Activated CD4-positive, alpha-beta T cell treated with anti-CD3 and anti-CD28 coated beads, Interleukin-2, amount 10 ng/mL, durations not matched to agents 7 days and 5 days (primary cell): ENCODE results near the gene EVL. TPM values are rescaled to one million over a fixed set of nuclear protein-coding genes. Genes with fewer than 3 reads are reported as not detected.
A peak's percentile ranks its signal among the peaks of the same experiment; 100 is the strongest.

Experiments
- CTCF ChIA-PET: fragments of 350-600 bp; sonication (Branson Sonifier 250); formaldehyde crosslinking; loops from one replicate; lab custom pipeline; 2021; ENCODE audit warnings: antibody characterized with exemption; lab: Charles Lee
- POLR2A ChIA-PET: fragments of 350-600 bp; sonication (Branson Sonifier 250); formaldehyde crosslinking; loops from one replicate; lab custom pipeline; 2021; ENCODE audit warnings: antibody characterized with exemption; lab: Charles Lee
- DNase-seq: peaks from one replicate; pipeline ENCODE4 v3.0.0-alpha.2; 2020
- H3K27ac Mint-ChIP-seq: one replicate; pipeline ENCODE4 v1.8.0; 2021; ENCODE audit warnings: mild to moderate bottlenecking, moderate library complexity, mixed read lengths
- H3K27me3 Mint-ChIP-seq: one replicate; pipeline ENCODE4 v1.8.0; 2021; ENCODE audit warnings: mixed read lengths
- H3K36me3 Mint-ChIP-seq: one replicate; pipeline ENCODE4 v1.8.0; 2021; ENCODE audit warnings: low read depth, mixed read lengths
- H3K4me1 Mint-ChIP-seq: one replicate; pipeline ENCODE4 v1.8.0; 2021; ENCODE audit warnings: mixed read lengths
- H3K4me3 Mint-ChIP-seq: one replicate; pipeline ENCODE4 v1.8.0; 2021; ENCODE audit warnings: mild to moderate bottlenecking, moderate library complexity, mixed read lengths
- H3K9me3 Mint-ChIP-seq: one replicate; pipeline ENCODE4 v1.8.0; 2021; ENCODE audit warnings: mixed read lengths
- total RNA-seq, 2 experiments: library from RNA; stranded (reverse); gene quantifications; one replicate each; pipeline ENCODE4 v1.2.3, GENCODE V29; 2021

EVL gene
- total RNA-seq, 2 experiments from 2014 or later, result 1,017 to 1,048 TPM

DNA sequence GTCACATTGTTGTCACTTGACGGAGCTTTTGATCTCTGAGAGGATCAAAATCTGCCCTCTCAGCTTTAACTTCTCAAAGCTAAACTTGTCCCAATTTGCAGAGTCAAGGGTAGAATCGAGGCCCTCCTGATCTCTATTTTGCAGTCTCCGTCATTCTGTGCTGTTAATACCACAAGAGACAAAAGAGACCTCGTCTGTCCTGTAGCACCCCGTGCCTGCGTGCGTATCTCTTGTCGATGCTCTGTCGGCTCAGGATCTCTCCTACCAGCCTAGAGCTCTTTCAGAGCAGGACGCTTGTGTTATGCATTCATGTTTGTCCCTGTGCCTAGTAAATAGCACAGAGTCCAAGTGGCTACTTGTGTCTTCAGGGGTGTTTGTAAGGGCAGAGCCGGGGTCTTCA lies 5.1 kb downstream of the EVL start:
- Mint-ChIP-seq H3K27ac (peak overlapping the region; percentile 98), H3K27me3 (no peaks in the 10 kb centered on the region), H3K9me3 (no peaks in the 10 kb centered on the region), H3K4me1 (peaks cover 44% of the 10 kb centered on the region), H3K4me3 (peak overlapping the region; percentile 92), H3K36me3 (peaks cover 93% of the 10 kb centered on the region)
- CTCF ChIA-PET, result interaction anchor here (0.6 to 8.7 kb wide), 9 partner anchors 12 to 142 kb away, joined by 4 to 114 read pairs (median 5); no protein-coding TSS in a partner anchor
- DNase-seq, result no peak
- POLR2A ChIA-PET, result no interaction called here

DNA sequence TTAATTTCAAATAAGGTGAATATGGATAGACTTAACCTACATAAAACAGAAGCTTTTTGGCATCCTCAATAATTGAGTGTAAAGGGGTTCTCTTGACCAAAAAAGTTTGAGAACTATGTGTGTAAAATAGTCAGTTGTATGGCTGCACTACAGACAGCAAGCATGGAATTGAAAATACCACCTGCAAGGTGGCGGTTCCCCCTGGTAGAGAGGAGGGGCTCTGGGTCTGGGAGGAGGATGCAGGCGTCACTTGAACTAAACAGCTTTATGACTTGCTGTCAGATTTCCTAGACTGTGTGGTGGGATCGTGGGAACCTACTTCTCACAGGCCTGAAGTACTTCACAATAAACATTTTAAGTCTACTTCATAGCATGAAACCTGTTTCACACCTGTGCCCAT lies 6.3 kb downstream of the EVL start:
- Mint-ChIP-seq H3K4me1 (peaks cover 57% of the 10 kb centered on the region), H3K27ac (peak overlapping the region; percentile 82), H3K9me3 (no peaks in the 10 kb centered on the region), H3K4me3 (peak overlapping the region; percentile 92), H3K36me3 (peaks cover 94% of the 10 kb centered on the region), H3K27me3 (no peaks in the 10 kb centered on the region)
- DNase-seq, result no peak
- ChIA-PET CTCF (interaction anchor here (1.1 to 8.7 kb wide), 7 partner anchors 11 to 121 kb away, joined by 4 to 114 read pairs (median 10); no protein-coding TSS in a partner anchor), POLR2A (interaction anchor here (0.8 to 1.1 kb wide), 2 partner anchors 33 kb away, joined by 3 to 4 read pairs; no protein-coding TSS in a partner anchor)

DNA sequence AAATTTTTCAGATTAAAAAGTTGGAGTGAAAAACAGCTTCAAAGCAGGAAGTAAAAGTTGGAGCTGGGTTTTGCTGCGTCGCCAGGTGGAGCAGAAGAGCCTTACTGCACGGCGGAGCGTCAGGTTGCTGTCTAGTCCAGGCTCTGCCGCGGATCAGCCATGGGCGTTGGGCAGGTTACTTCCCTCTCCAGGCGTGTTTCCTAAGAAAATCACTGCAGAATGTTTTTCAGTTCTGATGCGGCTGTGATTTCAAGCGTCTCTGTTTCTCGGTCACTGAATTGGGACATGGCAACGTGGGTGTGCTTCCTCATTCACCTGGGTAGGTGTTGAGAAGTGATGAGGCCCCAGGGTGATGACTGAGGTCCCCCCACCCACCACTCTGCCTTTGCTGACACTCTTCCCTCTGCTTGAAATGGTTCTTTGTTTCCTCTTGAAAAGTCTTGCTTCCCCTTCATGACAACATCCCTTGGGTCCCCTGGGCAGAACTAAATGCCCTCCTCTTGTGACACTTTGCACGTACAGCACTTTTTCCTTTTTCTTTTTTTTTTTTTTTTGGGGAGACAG lies 7.6 kb downstream of the EVL start:
- Mint-ChIP-seq H3K4me1 (peaks cover 69% of the 10 kb centered on the region), H3K27me3 (no peaks in the 10 kb centered on the region), H3K36me3 (peaks cover 90% of the 10 kb centered on the region), H3K27ac (peak overlapping the region; percentile 90), H3K4me3 (peak overlapping the region; percentile 78), H3K9me3 (no peaks in the 10 kb centered on the region)
- DNase-seq, result peak; percentile 71
- POLR2A ChIA-PET, result interaction anchor here (1.1 kb wide), 1 partner anchor 32 kb away, joined by 3 read pairs; no protein-coding TSS in a partner anchor
- CTCF ChIA-PET, result interaction anchor here (0.8 to 8.7 kb wide), 12 partner anchors 10 to 149 kb away, joined by 3 to 114 read pairs (median 6); no protein-coding TSS in a partner anchor

DNA sequence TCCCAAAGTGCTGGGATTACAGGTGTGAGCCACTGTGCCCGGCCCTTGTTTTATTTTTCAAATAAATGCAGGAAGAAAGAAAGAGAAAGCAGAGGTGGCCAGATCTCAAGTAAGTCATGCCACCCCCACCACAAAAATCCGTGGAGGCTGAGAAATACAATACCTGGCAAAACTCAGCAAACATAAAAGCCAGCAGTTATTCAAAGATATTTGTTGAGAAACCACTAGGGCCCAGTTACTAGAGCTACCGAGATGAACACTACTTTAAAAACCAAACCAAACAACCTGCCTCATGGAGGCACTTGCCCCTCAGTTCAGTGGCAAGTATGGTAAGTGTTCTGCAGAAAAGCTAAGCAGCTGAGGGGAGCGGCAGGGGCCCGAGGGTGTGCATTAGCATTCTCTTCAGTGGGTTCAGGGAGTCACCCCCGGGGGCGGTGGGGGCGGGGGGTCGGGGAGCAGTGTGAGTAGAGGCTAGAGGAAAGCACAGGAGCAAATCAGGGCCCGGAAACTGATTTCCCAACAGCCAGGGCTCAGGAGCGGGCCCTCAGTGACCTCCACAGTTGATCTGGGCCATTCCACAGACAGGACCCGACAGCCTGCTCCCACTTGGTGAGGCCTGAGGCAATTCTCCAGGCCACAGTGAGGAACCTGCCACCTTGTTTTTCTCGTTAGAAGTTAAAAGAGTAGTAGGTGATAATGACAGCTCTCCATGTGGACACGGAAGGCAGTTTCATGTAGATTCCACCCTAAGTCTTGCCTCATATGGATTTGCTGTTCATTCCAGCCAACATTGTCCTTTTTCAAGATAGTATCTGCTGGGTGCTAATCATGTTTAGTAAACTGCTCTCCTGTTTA lies 8.6 kb downstream of the EVL start:
- Mint-ChIP-seq H3K36me3 (peaks cover 88% of the 10 kb centered on the region), H3K27me3 (no peaks in the 10 kb centered on the region), H3K27ac (peak overlapping the region; percentile 90), H3K9me3 (no peaks in the 10 kb centered on the region), H3K4me3 (peak overlapping the region; percentile 78), H3K4me1 (peaks cover 78% of the 10 kb centered on the region)
- ChIA-PET POLR2A (interaction anchor here (0.7 kb wide), 1 partner anchor 71 kb away, joined by 3 read pairs; no protein-coding TSS in a partner anchor), CTCF (interaction anchor here (0.6 to 5.6 kb wide), 6 partner anchors 8 to 138 kb away, joined by 3 to 27 read pairs (median 4); no protein-coding TSS in a partner anchor)
- no peak for DNase-seq

- Mint-ChIP-seq H3K4me3 (peak overlapping the region; percentile 78), H3K36me3 (peaks cover 86% of the 10 kb centered on the region), H3K27me3 (no peaks in the 10 kb centered on the region), H3K4me1 (peaks cover 85% of the 10 kb centered on the region), H3K27ac (peak overlapping the region; percentile 90), H3K9me3 (no peaks in the 10 kb centered on the region)
- POLR2A ChIA-PET, result interaction anchor here (1.1 kb wide), 1 partner anchor 8 kb away, joined by 3 read pairs; no protein-coding TSS in a partner anchor
- CTCF ChIA-PET, result interaction anchor here (1.3 to 3.2 kb wide), 5 partner anchors 8 to 34 kb away, joined by 3 to 19 read pairs (median 8); partner anchors contain the start of gene EVL
- DNase-seq, result no peak
These were observed 9.3 kb downstream of the EVL start for GRCh38 chr14:100074431-100075100.

DNA sequence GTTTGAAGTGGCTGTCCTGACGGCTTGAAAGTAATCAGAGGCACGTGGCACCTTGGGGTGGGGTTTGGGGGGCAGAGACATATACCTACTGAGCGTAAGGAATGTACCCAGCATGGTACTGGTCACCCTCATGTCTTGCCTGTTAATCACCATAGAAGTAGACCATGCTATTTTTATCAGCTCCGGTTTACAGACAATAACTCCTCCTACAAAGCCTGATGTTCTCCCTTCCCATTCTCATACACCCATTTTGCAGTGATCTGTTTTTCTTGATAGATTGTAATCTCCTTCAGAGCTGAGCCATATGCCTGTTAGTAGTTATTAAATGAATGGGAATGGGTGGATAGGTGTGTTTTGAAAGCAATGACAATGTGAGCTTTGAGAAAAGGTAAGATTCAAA lies 10.5 kb downstream of the EVL start:
- H3K4me1 Mint-ChIP-seq, result peaks cover 90% of the 10 kb centered on the region
- POLR2A ChIA-PET, result interaction anchor here (1.1 kb wide), 1 partner anchor 9 kb away, joined by 3 read pairs; no protein-coding TSS in a partner anchor
- no peaks in the 10 kb centered on the region for H3K9me3 Mint-ChIP-seq
- H3K4me3 Mint-ChIP-seq, result peak overlapping the region; percentile 78
- H3K27ac Mint-ChIP-seq, result peak overlapping the region; percentile 90
- no peaks in the 10 kb centered on the region for H3K27me3 Mint-ChIP-seq
- peaks cover 86% of the 10 kb centered on the region for H3K36me3 Mint-ChIP-seq
- DNase-seq, result no peak
- CTCF ChIA-PET, result interaction anchor here (1.3 to 3.2 kb wide), 4 partner anchors 8 to 33 kb away, joined by 6 to 19 read pairs (median 11); partner anchors contain the start of gene EVL

GRCh38 chr14:100076133-100076532 lies 10.9 kb downstream of the EVL start:
- Mint-ChIP-seq H3K36me3 (peaks cover 84% of the 10 kb centered on the region), H3K27me3 (no peaks in the 10 kb centered on the region), H3K27ac (peak overlapping the region; percentile 90), H3K9me3 (no peaks in the 10 kb centered on the region), H3K4me1 (peaks cover 91% of the 10 kb centered on the region), H3K4me3 (peak overlapping the region; percentile 78)
- DNase-seq, result no peak
- CTCF ChIA-PET, result interaction anchor here (0.8 to 3.2 kb wide), 6 partner anchors 10 to 39 kb away, joined by 3 to 19 read pairs (median 4); partner anchors contain the start of gene EVL
- POLR2A ChIA-PET, result no interaction called here

DNA sequence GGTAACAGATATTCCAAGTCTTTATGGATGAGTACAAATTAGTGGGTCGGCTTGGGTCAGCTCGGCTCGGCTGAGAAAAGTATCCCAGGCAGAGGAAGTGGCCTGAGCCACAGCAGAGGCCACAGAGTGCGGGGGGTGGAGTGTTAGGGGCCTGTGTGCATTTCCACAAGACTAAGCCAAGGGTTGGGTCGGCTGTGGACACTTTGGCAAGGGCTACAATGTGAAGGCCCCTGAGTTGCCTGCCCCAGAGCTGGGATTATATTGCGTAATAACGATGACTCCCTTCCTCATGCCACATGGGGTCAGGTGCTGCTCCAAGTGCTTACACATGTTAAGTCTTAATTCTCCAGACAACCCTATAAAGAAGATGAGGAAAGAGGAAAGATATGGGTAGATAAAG lies 11.4 kb downstream of the EVL start:
- CTCF ChIA-PET, result interaction anchor here (0.7 to 2.8 kb wide), 9 partner anchors 10 to 38 kb away, joined by 3 to 19 read pairs (median 3); partner anchors contain the start of gene EVL
- H3K9me3 Mint-ChIP-seq, result no peaks in the 10 kb centered on the region
- no peak for DNase-seq
- peaks cover 93% of the 10 kb centered on the region for H3K4me1 Mint-ChIP-seq
- peaks cover 85% of the 10 kb centered on the region for H3K36me3 Mint-ChIP-seq
- H3K27ac Mint-ChIP-seq, result peak overlapping the region; percentile 90
- POLR2A ChIA-PET, result no interaction called here
- H3K4me3 Mint-ChIP-seq, result peak overlapping the region; percentile 78
- H3K27me3 Mint-ChIP-seq, result no peaks in the 10 kb centered on the region

- Mint-ChIP-seq H3K4me1 (peaks cover 95% of the 10 kb centered on the region), H3K4me3 (peak overlapping the region; percentile 78), H3K27ac (peak overlapping the region; percentile 90), H3K36me3 (peaks cover 84% of the 10 kb centered on the region), H3K9me3 (no peaks in the 10 kb centered on the region), H3K27me3 (no peaks in the 10 kb centered on the region)
- no peak for DNase-seq
- POLR2A ChIA-PET, result no interaction called here
- CTCF ChIA-PET, result interaction anchor here (1.0 to 2.8 kb wide), 8 partner anchors 11 to 37 kb away, joined by 3 to 19 read pairs (median 4); partner anchors contain the start of gene EVL
These were observed 12.2 kb downstream of the EVL start for GRCh38 chr14:100077441-100077840.

DNA sequence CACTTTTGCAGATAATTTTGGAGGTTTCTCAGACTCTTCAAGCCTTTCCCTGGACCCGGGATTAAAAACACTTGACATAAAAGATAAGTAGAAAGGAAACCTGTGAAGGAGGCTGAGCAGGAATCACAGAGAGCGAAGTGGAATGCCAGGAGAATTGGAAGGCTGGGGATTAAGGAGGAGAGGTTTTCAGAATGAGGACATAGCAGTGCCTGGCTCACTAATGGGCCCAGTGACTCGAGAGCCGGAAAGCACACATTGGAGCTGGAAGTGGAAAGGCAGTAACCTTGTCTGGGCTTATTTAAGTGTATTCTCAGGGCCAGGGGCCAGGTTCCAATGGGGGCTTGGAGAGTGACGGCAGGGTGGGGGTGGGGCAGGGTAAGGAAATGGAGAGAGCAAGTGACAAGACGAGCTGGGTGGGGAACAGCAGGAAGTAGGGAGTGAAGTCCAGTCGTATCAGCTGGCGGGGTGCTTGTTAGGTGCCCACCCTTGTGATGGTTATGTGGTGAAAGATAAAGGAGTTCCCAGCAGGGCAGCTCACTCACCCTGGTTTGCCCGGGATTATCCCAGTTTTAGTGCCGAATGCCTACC lies 13.1 kb downstream of the EVL start:
- Mint-ChIP-seq H3K4me1 (peaks cover 95% of the 10 kb centered on the region), H3K4me3 (peak overlapping the region; percentile 78), H3K27me3 (no peaks in the 10 kb centered on the region), H3K27ac (peak overlapping the region; percentile 90), H3K36me3 (peaks cover 84% of the 10 kb centered on the region), H3K9me3 (no peaks in the 10 kb centered on the region)
- ChIA-PET CTCF (interaction anchor here (1.0 to 9.4 kb wide), 10 partner anchors 10 to 115 kb away, joined by 3 to 114 read pairs (median 6); partner anchors contain the start of gene EVL), POLR2A (interaction anchor here (0.9 to 1.6 kb wide), 4 partner anchors 10 to 25 kb away, joined by 3 to 9 read pairs (median 3); partner anchors contain the start of gene EVL)
- no peak for DNase-seq

DNA sequence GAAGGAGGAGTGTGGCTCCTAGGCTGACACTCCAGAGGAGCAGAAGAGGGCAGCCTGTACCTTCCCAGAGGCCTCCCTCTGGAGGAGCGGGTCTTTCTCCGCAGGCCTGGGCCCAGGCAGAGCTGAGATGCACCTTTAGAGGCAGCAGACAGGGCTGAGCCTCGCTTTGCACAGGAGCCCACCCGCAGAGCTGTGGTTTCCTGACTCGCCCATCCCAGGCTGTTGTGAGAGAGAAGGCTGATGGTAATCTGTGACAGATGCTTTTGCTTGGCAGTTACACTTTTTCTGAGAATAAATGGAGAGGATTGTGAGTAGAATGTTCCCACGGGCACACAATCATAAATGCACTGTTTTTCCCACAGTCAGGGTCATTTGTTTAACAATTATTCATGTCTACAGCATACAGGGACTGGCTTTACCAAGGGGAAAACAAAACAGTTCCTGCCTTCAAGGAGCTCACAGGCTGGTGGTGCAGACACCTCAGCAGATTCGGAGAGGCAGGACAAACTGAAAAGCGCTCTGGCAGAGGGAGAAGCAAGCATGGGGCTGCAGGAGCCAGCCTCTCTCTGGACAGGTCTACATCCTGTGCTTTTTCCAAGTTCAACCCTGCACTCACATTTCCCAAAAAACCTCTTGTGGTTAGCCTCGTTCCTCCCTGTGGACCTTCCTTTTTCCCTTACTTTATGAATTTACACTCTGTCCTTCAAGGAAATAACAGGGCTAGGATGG lies 13.9 kb downstream of the EVL start:
- peak overlapping the region; percentile 78 for H3K4me3 Mint-ChIP-seq
- peak overlapping the region; percentile 90 for H3K27ac Mint-ChIP-seq
- POLR2A ChIA-PET, result interaction anchor here (0.8 to 1.6 kb wide), 5 partner anchors 11 to 25 kb away, joined by 3 to 9 read pairs (median 3); partner anchors contain the start of gene EVL
- CTCF ChIA-PET, result interaction anchor here (0.6 to 9.4 kb wide), 12 partner anchors 11 to 114 kb away, joined by 3 to 114 read pairs (median 5); partner anchors contain the start of gene EVL
- no peaks in the 10 kb centered on the region for H3K9me3 Mint-ChIP-seq
- no peaks in the 10 kb centered on the region for H3K27me3 Mint-ChIP-seq
- peak; percentile 93 for DNase-seq
- peaks cover 84% of the 10 kb centered on the region for H3K36me3 Mint-ChIP-seq
- H3K4me1 Mint-ChIP-seq, result peaks cover 97% of the 10 kb centered on the region
